Peyer's patch (tissue), 4 donors: ENCODE data around the gene PIEZO2.

Experiments
- CTCF ChIP-seq, 6 experiments: fragments of 450-650 bp in 4 of 6; fragments of 200-600 bp in 2 of 6; sonication (generic) in 1 of 6; IDR thresholded peaks; one replicate each; pipeline ENCODE4 v1.5.1; 2017 to 2019; ENCODE audit warnings: antibody characterized with exemption in 6 of 6, mild to moderate bottlenecking in 3 of 6, moderate library complexity in 1 of 6
- POLR2A ChIP-seq, 2 donors: fragments of 450-650 bp; IDR thresholded peaks; one replicate each; pipeline ENCODE4 v1.5.1; 2017; ENCODE audit warnings: antibody characterized with exemption in 2 of 2, mild to moderate bottlenecking in 2 of 2, moderate library complexity in 2 of 2

GRCh38 chr18:10724666-10725065, 424.7 kb downstream of the PIEZO2 start:
- TF ChIP-seq CTCF (IDR thresholded peaks at IDR 0.05) (no peak), POLR2A (IDR thresholded peaks at IDR 0.05) (no peak)
